ES-I3 (cell line): ENCODE data around the gene DOK6.

ENCODE experiments used
- H3K36me3 ChIP-seq: 2 replicates; pipeline ENCODE4 v1.6.1; 2013; ENCODE audit warnings: mild to moderate bottlenecking, low read length, control low read depth, moderate library complexity; ENCODE audit not compliant: insufficient read depth
- H3K4me1 ChIP-seq: 2 replicates; pipeline ENCODE4 v1.6.1; 2013; ENCODE audit warnings: mild to moderate bottlenecking, control low read depth, low read length; ENCODE audit not compliant: insufficient read depth
- H3K9ac ChIP-seq: 2 replicates; pipeline ENCODE4 v1.6.1; 2013; ENCODE audit warnings: low read depth, mild to moderate bottlenecking, low read length, moderate library complexity
- H3K9me3 ChIP-seq: 2 replicates; pipeline ENCODE4 v1.6.1; 2013; ENCODE audit warnings: mild to moderate bottlenecking, low read length, moderate library complexity; ENCODE audit not compliant: control insufficient read depth, insufficient read depth

The DOK6 gene

DNA sequence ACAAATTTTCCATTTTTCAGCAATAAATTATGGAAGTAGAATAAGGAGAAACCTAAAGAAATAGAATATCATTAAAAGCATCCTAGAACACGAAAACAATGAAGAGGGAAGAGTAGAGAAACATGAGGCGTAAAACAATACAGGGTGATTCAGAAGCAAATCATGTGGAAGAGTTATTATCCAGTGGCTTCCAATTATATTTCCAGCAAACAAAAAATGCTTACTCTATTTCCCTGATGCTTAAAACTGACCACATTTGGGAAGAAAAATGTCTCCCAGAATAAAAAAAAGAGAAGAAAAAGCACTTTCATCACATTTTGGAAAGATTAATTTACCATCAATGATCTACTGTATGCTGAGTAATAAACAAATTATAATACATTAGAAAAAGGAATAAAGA, 354.4 kb downstream of the DOK6 start:
- peaks cover 15% of the 10 kb centered on the region for H3K4me1 ChIP-seq
- H3K9me3 ChIP-seq: no peaks in the 10 kb centered on the region
- H3K9ac ChIP-seq: no peak overlapping the region
- H3K36me3 ChIP-seq: no peaks in the 10 kb centered on the region

DNA sequence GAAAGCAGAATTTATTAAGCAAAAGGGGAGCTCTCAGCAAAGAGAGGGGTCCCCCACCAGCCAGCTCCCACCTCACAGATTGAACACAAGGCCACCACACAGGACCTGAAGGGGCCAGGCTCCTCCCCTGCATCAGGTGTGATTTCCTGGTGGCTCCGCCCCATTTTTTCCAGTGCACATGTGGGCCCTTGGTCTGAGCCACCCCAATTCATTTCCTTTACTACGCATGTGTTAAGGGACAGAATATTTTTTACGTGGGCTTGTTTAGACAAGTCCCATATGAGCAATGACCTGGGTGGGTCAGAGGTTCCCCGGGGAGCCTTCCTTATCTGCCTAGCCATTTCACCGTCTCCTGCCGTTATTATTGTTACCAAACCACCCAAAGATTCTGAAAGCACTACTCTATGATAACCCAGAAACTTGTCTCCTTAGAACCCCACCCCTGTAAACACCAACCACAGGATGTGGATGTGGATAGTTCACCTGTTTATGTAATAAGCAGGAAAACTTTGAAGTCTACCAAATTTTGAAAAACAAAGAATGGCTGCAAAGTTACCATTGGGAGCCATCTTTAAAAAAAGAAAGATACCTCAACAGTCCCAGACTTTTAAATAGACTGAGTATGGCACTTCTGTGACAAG, 355.3 kb downstream of the DOK6 start:
- peaks cover 15% of the 10 kb centered on the region for H3K4me1 ChIP-seq
- H3K9ac ChIP-seq: no peak overlapping the region
- no peaks in the 10 kb centered on the region for H3K36me3 ChIP-seq
- H3K9me3 ChIP-seq: no peaks in the 10 kb centered on the region

DNA sequence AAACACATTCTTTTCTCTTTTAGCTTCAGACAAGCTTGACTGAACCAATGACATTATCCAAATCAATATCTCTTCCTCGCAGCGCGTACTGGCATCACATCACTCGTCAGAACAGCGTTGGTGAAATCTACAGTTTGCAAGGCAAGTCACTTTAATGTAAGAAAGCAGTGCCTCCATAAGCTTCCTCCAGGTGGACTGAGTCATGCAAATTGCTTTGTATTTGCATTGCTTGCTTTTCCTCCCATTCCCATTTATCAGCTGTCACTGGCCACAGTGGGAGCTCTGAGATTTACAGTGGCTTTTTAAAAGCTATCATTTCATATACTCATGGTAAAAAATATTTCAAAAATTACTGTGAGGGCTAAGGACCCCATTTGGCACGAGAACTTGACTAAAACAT, 357.0 kb downstream of the DOK6 start:
- H3K9ac ChIP-seq: no peak overlapping the region
- H3K9me3 ChIP-seq: no peaks in the 10 kb centered on the region
- peaks cover 13% of the 10 kb centered on the region for H3K4me1 ChIP-seq
- H3K36me3 ChIP-seq: no peaks in the 10 kb centered on the region

DNA sequence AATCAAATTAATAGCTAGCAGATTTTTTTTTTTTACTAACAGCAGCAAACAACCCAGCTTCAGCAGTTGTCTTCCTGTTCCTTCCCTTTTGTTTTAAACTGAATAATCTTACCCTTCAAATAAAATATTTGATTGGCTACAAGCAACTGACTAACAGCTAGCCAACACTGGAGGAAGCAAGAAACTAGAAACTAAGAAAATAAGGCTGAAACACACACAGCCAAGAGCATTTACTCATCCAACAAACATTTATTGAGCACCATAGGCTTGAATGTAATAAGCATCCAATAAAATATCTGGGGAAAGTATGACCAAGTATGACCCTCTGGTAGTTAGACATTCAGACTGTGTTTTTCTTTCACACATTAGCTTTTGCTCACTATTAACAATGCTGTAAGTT, 357.8 kb downstream of the DOK6 start:
- Histone ChIP-seq H3K9ac (no peak overlapping the region), H3K36me3 (no peaks in the 10 kb centered on the region), H3K4me1 (peaks cover 11% of the 10 kb centered on the region), H3K9me3 (no peaks in the 10 kb centered on the region)

DNA sequence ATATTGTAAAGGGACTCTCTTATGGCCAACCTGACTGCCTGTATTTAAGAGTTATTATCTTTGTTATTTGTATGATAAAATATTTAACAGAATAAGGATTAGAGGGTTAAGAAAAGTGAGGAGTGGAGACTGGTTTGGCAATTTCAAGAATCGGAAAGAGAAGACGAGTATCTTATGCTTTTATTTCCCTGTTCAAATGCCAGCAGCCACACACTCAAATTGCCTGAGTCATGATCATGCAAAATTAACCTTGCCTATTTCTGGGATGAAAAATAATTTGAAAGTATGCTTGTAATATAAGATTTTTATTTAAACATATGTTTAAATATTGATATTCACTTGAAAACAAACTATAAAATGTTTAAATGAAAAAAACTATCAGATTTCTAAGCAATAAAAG, 358.4 kb downstream of the DOK6 start:
- H3K9ac ChIP-seq: no peak overlapping the region
- H3K9me3 ChIP-seq: no peaks in the 10 kb centered on the region
- H3K36me3 ChIP-seq: no peaks in the 10 kb centered on the region
- peaks cover 11% of the 10 kb centered on the region for H3K4me1 ChIP-seq

DNA sequence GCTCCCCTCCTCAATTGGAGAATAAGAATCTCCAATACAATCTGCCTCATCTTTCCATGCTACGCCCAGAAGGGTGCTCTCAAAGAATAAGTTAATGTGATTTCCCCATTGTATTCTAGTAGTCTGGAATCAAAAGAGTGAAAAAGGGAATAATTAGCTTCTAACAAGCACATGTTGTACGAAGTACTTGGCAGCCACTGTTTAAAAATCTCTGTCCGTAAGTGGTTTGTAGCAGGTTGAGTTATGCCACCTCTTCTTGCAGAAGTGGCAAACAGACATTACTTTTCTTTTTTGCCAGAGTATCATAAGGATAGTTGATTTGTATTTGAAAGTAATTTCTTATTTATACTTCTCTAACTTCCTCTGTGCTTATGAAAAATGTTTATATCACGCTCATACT, 362.3 kb downstream of the DOK6 start:
- H3K9ac ChIP-seq: no peak overlapping the region
- no peaks in the 10 kb centered on the region for H3K36me3 ChIP-seq
- no peaks in the 10 kb centered on the region for H3K9me3 ChIP-seq
- peaks cover 10% of the 10 kb centered on the region for H3K4me1 ChIP-seq

DNA sequence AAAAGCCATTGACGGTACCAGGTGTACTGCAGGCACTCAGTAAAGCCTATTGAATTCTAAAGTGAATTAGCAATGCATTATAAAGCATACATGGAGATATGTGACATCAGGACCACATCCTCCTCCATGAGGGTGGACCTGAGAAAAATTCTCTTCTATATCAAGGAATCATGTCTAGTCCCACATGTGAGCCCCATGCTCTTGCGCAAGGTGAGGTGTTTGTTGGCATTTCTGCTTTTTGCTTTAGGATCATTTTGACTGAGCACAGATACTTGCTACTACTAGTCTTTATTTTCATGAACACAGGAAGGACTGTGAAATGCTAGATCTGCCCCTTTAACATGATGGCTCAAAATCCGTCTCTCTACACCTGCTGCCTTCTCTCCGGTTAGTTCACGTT, 363.1 kb downstream of the DOK6 start:
- Histone ChIP-seq H3K9me3 (no peaks in the 10 kb centered on the region), H3K9ac (no peak overlapping the region), H3K4me1 (peaks cover 2% of the 10 kb centered on the region; the same call in 1 of the 2 replicates), H3K36me3 (no peaks in the 10 kb centered on the region)

DNA sequence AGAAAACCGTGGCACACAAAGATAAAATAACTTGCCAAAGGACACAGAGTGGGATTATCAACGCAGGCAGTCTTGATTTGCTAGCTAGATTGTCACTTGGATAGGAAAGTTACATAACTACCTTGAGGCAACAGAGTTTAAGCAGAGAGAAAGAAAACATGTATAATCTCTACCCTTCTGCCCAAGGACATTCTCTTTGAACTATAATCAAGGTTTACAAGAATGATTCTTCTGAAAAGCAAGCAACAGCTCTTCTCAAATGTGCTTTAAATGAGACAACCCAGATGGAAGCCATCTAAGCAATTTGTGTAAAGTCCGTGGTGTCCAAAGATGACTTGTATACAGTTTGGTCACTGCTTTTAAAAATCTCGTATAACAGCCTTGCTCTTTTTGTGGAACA, 369.6 kb downstream of the DOK6 start:
- no peak overlapping the region for H3K9ac ChIP-seq
- H3K4me1 ChIP-seq: no peaks in the 10 kb centered on the region
- H3K9me3 ChIP-seq: no peaks in the 10 kb centered on the region
- H3K36me3 ChIP-seq: no peaks in the 10 kb centered on the region

DNA sequence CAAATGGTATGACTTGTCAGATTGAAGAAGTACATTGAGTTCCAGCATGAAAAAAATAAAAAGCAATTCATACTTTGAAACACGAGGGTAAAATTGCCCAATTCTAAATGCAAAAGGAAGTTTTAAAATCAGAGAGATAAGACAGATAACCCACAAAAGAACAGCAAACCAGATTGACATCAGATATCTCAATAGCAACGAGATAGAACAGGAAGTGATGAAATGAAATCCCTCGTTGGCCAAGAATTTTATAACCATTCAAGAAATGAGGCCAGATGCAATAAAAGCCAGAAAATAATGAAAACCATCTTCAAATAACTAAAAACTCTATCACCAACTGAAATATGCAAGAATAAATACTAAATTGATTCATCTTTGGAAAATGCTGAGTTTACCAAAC, 374.1 kb downstream of the DOK6 start:
- Histone ChIP-seq H3K9me3 (no peaks in the 10 kb centered on the region), H3K36me3 (no peaks in the 10 kb centered on the region), H3K4me1 (no peaks in the 10 kb centered on the region), H3K9ac (no peak overlapping the region)

DNA sequence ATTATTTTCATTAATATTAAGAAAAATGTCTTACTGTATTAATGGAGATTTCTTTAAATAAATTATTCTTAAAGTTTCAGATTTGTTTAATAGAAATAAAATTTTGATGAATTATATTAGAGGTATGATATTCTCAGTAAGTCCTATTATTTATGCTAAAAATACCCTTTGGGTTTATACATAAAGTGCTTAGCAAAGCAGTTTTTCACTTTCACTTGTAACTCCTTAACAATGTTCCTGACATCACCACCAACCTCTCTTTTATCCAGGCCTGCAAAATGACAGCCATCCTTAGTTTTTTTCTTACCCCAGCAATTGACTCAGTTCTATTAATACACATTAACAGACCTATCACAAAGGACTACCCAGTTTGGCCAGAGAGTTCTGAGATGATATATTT, 376.6 kb downstream of the DOK6 start:
- Histone ChIP-seq H3K9me3 (no peaks in the 10 kb centered on the region), H3K4me1 (no peaks in the 10 kb centered on the region)

DNA sequence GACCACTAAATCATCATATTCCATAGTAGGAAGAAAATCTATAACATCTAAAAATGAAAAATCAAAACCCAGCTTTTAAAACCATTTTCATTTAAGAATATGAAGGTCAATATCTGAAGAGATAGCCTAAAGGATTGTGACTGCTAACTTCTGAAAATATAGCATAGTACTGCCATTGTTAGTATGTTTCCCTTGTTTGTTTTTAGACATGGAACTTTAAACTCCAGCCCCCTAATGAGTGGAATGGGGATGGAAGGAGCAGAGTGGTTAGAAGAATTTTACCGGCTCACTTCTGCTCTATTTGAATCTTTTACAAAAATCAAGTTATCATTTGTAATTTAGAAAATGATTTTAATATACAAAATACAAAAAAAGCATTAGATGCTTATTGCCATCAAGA, 378.0 kb downstream of the DOK6 start:
- Histone ChIP-seq H3K9me3 (no peaks in the 10 kb centered on the region), H3K9ac (no peak overlapping the region), H3K36me3 (no peaks in the 10 kb centered on the region), H3K4me1 (no peaks in the 10 kb centered on the region)

More for the DNA sequence above, 376.6 kb downstream of the DOK6 start:
- no peaks in the 10 kb centered on the region for H3K36me3 ChIP-seq
- no peak overlapping the region for H3K9ac ChIP-seq

DNA sequence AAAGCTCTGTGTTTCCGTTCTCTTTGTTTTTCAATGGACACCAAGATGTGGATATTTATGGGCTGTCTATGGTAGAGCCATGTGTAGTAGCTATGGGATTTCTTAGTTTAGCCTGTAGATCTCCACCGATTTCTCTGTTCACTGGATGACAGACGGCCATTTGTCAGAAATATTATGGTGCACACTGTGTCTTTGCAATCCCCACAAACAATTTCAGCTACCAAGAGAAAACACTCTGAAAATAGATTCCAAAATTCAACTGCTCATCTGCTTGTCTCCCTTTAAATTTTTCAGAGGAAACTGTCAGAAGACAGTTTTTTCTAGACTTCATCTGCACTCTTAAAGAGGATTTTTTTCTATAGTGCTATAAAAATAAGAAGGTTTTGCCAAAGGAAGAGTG, 380.2 kb downstream of the DOK6 start:
- H3K4me1 ChIP-seq: no peaks in the 10 kb centered on the region
- H3K36me3 ChIP-seq: no peaks in the 10 kb centered on the region
- H3K9ac ChIP-seq: no peak overlapping the region
- no peaks in the 10 kb centered on the region for H3K9me3 ChIP-seq

DNA sequence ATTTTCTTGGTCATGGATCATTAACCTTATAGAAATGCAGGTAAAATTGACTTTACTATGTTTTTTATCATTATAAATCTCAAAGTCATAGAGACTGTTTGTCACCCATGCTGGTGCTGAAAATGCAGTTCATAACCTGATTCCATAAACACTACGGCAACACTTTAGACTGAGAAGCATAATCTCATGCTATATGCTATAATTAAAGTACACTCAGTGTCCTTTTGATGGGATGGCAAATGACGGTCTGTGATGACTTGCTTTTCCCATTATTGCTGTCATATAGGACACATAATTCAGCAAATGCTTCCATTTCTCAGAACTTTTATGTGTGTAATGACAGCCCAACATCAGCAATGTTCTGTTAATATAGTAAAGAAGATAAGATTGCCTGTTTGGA, 384.1 kb downstream of the DOK6 start:
- Histone ChIP-seq H3K9me3 (no peaks in the 10 kb centered on the region), H3K4me1 (peaks cover 9% of the 10 kb centered on the region; the same call in 1 of the 2 replicates), H3K36me3 (no peaks in the 10 kb centered on the region), H3K9ac (no peak overlapping the region)

DNA sequence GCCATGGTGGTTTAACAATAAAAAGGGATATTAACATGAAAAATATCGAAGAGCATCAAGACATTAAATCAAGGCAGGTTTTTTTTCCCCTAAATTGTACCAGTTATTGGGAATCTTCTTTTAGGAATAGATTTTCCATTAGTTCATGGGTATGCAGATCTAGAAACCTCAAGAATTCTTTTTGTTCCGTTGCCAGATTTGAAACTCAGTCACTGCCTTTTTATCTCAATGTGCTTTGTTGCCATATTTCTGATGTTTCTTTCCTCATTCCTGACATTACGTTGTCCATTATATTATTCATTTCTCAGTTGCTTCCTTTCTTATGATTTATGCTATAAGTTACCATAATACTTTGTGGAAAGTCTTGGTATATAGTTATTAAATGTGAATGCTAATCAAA, 384.8 kb downstream of the DOK6 start:
- H3K4me1 ChIP-seq: peaks cover 9% of the 10 kb centered on the region; the same call in 1 of the 2 replicates
- H3K9ac ChIP-seq: no peak overlapping the region
- H3K9me3 ChIP-seq: no peaks in the 10 kb centered on the region
- no peaks in the 10 kb centered on the region for H3K36me3 ChIP-seq

DNA sequence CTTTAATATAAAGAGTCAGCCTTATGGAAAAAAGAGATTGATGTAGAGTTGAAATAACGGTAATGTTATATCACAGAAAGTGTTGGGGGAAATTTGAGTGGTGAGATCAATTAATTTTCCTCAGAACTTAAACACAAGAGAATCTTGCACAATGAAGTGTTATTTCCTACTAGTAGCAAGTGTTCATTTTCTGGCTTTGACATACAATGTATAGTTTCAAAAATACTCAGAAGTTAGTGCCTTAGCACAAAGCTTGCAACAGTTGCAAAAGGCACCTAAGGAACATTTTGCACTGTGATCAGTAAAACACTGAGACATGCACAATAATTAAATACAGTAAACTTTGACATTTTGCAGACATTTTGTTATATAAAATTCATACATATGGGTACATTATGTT, 385.7 kb downstream of the DOK6 start:
- H3K4me1 ChIP-seq: peaks cover 9% of the 10 kb centered on the region; the same call in 1 of the 2 replicates

More for the DNA sequence above, 385.7 kb downstream of the DOK6 start:
- no peaks in the 10 kb centered on the region for H3K9me3 ChIP-seq
- H3K9ac ChIP-seq: no peak overlapping the region
- no peaks in the 10 kb centered on the region for H3K36me3 ChIP-seq
